Caco-2 (cell line): ENCODE results near the gene ZFP90. TPM values are rescaled to one million over a fixed set of nuclear protein-coding genes. Genes with fewer than 3 reads are reported as not detected.
"Not testable (repeated sequence)": the region's sequence is repeated elsewhere in the genome, so short reads cannot be mapped to it uniquely, and the experiment has no call there.

Source experiments
- BruUV-seq: library from RNA; stranded (reverse); fragments of 400-500 nt; replicated peaks from 2 replicates; lab custom pipeline; 2021; lab: Mats Ljungman, UMichigan
- CTCF ChIA-PET: fragments of 300-600 bp; sonication (Branson Sonifier 250); formaldehyde crosslinking; loops from one replicate; lab custom pipeline; 2022; ENCODE audit warnings: antibody characterized with exemption; lab: Charles Lee
- POLR2A ChIA-PET: fragments of 300-600 bp; sonication (Branson Sonifier 250); formaldehyde crosslinking; loops from one replicate; lab custom pipeline; 2022; ENCODE audit warnings: antibody characterized with exemption; lab: Charles Lee
- DNase-seq, 2 experiments: peaks; one replicate each; pipeline versions ENCODE4 v3.0.0 to v3.0.0-alpha.2; 2020 to 2022
- H3K27me3 ChIP-seq: replicated peaks from 2 replicates; pipeline ENCODE4 v1.6.0; 2011; ENCODE audit warnings: low read length; ENCODE audit not compliant: control insufficient read depth, insufficient read depth
- H3K36me3 ChIP-seq: 2 replicates; pipeline ENCODE4 v1.5.1; 2011; ENCODE audit warnings: low read length; ENCODE audit not compliant: control insufficient read depth, insufficient read depth
- H3K4me1 ChIP-seq: fragments of 250-450 bp; sonication (Bioruptor Pico); 2 replicates; pipeline ENCODE4 v1.5.1; 2020; ENCODE audit warnings: mild to moderate bottlenecking
- H3K4me3 ChIP-seq: 2 replicates; pipeline ENCODE4 v1.5.1; 2011; ENCODE audit warnings: low read depth, mild to moderate bottlenecking, control low read depth, low read length
- H3K9me3 ChIP-seq: fragments of 250-450 bp; sonication (Bioruptor Pico); 2 replicates; pipeline ENCODE4 v1.5.1; 2020; ENCODE audit warnings: mild to moderate bottlenecking, moderate library complexity
- H3K27ac Mint-ChIP-seq: one replicate; pipeline ENCODE4 v1.8.0; 2022; ENCODE audit warnings: mixed read lengths; ENCODE audit not compliant: unreplicated experiment
- H3K27me3 Mint-ChIP-seq: one replicate; pipeline ENCODE4 v1.8.0; 2022; ENCODE audit warnings: mixed read lengths; ENCODE audit not compliant: insufficient read depth, unreplicated experiment
- H3K36me3 Mint-ChIP-seq: one replicate; pipeline ENCODE4 v1.8.0; 2022; ENCODE audit warnings: mild to moderate bottlenecking, mixed read lengths; ENCODE audit not compliant: insufficient read depth, unreplicated experiment
- H3K4me1 Mint-ChIP-seq: one replicate; pipeline ENCODE4 v1.8.0; 2022; ENCODE audit warnings: low read depth, mixed read lengths; ENCODE audit not compliant: unreplicated experiment
- H3K4me3 Mint-ChIP-seq: one replicate; pipeline ENCODE4 v1.8.0; 2022; ENCODE audit warnings: mild to moderate bottlenecking, moderate library complexity, mixed read lengths; ENCODE audit not compliant: unreplicated experiment
- H3K9me3 Mint-ChIP-seq: one replicate; pipeline ENCODE4 v1.8.0; 2022; ENCODE audit warnings: mixed read lengths; ENCODE audit not compliant: unreplicated experiment
- intact Hi-C: fragments of 100-400 bp; cut with micrococcal nuclease; formaldehyde crosslinking; loops from one replicate; pipeline ENCODE4 v1.10.0; 2022; ENCODE audit not compliant: unreplicated experiment
- total RNA-seq: library from RNA; stranded (reverse); gene quantifications from 2 replicates; pipeline ENCODE4 v1.2.3, GENCODE V29; 2022
- TF ChIP-seq, protein P1 (sequence below), 2 experiments: fragments of 200-600 bp in 1 of 2; IDR thresholded peaks; 1 replicate in 1 of 2; 2 replicates in 1 of 2; pipeline versions ENCODE4 v1.5.1 to v1.8.0; 2011 to 2022; ENCODE audit warnings: antibody characterized with exemption in 1 of 2, control low read depth in 1 of 2, inconsistent platforms in 1 of 2, low read depth in 1 of 2, low read length in 1 of 2, mild to moderate bottlenecking in 1 of 2, moderate library complexity in 1 of 2; ENCODE audit not compliant: insufficient read depth in 1 of 2, severe bottlenecking in 1 of 2, unreplicated experiment in 1 of 2

ZFP90 gene
- total RNA-seq, 1 experiment from 2014 or later: 23.2 TPM

DNA sequence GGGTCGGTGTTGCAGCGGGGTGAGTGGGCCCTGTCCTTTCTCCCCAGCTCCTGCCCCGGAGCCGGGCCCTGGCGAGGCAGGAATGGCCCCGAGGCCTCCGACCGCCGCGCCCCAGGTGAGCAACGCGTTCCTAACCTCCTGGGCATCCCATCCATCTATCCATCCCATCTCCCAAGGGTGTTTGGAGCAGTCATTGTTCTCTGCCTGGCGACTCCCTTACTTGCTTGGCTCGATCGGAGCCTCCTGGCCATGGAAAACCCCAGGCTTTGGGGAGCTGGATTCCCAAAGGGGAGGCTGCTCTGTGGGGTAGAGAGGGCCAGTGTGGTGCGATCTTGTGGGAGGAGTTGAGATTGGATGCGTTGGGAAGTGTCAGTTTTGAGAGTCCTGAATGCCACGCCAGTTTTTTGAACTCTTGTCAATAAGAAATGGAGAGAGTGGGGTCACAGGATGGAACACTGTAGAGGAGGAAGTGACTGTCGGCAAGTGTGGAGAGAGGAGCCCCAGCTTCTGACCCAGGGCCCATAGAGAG, 684 bp downstream of the ZFP90 start:
- peaks cover 12% of the 10 kb centered on the region for H3K9me3 Mint-ChIP-seq
- Histone ChIP-seq H3K36me3 (no peaks in the 10 kb centered on the region), H3K27me3 (no peaks in the 10 kb centered on the region), H3K4me1 (0 out of 2 replicates have a peak, but pooled peaks cover 3% of the 10 kb centered on the region), H3K4me3 (peak overlapping the region; percentile 76), H3K9me3 (no peaks in the 10 kb centered on the region)
- TF ChIP-seq, protein P1, sequence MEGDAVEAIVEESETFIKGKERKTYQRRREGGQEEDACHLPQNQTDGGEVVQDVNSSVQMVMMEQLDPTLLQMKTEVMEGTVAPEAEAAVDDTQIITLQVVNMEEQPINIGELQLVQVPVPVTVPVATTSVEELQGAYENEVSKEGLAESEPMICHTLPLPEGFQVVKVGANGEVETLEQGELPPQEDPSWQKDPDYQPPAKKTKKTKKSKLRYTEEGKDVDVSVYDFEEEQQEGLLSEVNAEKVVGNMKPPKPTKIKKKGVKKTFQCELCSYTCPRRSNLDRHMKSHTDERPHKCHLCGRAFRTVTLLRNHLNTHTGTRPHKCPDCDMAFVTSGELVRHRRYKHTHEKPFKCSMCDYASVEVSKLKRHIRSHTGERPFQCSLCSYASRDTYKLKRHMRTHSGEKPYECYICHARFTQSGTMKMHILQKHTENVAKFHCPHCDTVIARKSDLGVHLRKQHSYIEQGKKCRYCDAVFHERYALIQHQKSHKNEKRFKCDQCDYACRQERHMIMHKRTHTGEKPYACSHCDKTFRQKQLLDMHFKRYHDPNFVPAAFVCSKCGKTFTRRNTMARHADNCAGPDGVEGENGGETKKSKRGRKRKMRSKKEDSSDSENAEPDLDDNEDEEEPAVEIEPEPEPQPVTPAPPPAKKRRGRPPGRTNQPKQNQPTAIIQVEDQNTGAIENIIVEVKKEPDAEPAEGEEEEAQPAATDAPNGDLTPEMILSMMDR (IDR thresholded peaks at IDR 0.05; ENCODE audit: insufficient read depth in 1 of 2, low read depth in 1 of 2, low read length in 1 of 2, severe bottlenecking in 1 of 2, unreplicated experiment in 1 of 2): no peak
- H3K27me3 Mint-ChIP-seq: no peaks in the 10 kb centered on the region
- CTCF ChIA-PET: interaction anchor here (0.9 to 1.1 kb wide), 2 partner anchors 11 to 19 kb away, joined by 4 to 5 read pairs; no protein-coding TSS in a partner anchor
- peaks cover 19% of the 10 kb centered on the region for H3K36me3 Mint-ChIP-seq
- no TSS peak for BruUV-seq
- peak overlapping the region; percentile 0 for H3K27ac Mint-ChIP-seq
- intact Hi-C loops: loop anchor here (1.0 to 10.0 kb wide), 2 partner anchors 9 to 565 kb away; partner anchors contain the start of gene HAS3
- peak; percentile 35 to 45 for DNase-seq
- peaks cover 6% of the 10 kb centered on the region for H3K4me1 Mint-ChIP-seq
- peak overlapping the region; percentile 91 for H3K4me3 Mint-ChIP-seq
- POLR2A ChIA-PET: no interaction called here

DNA sequence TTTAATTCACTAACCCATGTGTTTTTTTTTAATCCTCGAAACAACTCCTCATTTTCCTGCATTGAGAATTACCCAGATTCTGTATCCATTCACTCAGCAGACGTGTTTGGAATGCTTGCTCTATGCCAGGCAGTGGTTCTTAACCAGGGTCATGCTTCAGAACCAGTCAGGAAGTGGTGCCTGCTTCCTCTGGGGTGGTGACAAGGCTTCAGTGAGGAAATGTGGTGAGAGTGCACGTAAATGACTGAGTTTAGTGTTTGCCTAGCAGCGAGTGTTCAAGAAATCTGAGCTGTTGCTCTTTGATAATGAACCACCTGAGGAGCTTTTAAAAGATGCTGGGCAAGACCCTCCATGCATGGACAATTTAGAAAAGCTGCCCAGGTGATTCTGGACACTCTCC, 9.9 kb downstream of the ZFP90 start:
- no peak for DNase-seq
- intact Hi-C loops: no loop called here
- peaks cover 4% of the 10 kb centered on the region for H3K36me3 ChIP-seq
- ChIA-PET CTCF (no interaction called here), POLR2A (no interaction called here)
- H3K27me3 ChIP-seq: no peaks in the 10 kb centered on the region
- no peaks in the 10 kb centered on the region for H3K27me3 Mint-ChIP-seq
- TF ChIP-seq, protein P1 (IDR thresholded peaks at IDR 0.05; ENCODE audit: insufficient read depth in 1 of 2, low read depth in 1 of 2, low read length in 1 of 2, severe bottlenecking in 1 of 2, unreplicated experiment in 1 of 2): no peak
- H3K27ac Mint-ChIP-seq: no peak overlapping the region
- no peak overlapping the region for H3K4me3 Mint-ChIP-seq
- H3K9me3 ChIP-seq: peaks cover 7% of the 10 kb centered on the region
- peaks cover 42% of the 10 kb centered on the region for H3K9me3 Mint-ChIP-seq
- H3K4me1 Mint-ChIP-seq: no peaks in the 10 kb centered on the region
- no peaks in the 10 kb centered on the region for H3K4me1 ChIP-seq
- peaks cover 43% of the 10 kb centered on the region for H3K36me3 Mint-ChIP-seq
- no TSS peak for BruUV-seq
- no peak overlapping the region for H3K4me3 ChIP-seq

DNA sequence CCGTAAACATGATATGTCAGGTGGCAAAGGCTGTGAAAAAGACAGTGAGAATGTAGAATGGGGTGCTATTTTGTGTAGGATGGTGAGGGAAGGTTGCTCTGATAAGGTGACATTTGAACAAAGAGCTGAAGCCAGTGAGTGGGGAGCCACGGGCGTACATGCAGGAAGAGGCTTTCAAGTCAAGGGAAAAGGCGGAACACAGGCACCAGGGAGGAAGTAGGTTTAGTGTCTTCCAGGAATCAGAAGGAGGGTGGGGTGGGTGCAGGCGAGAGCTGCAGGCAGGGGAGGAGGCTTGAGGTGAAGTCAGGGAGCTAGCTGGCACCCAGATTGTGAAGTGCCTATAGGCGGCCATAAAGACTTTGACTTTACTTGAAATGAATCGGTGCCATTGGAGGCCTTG, 14.1 kb downstream of the ZFP90 start:
- ChIA-PET POLR2A (no interaction called here), CTCF (interaction anchor here (0.6 kb wide), 1 partner anchor 1517 kb away, joined by 3 read pairs; no protein-coding TSS in a partner anchor)
- Mint-ChIP-seq H3K9me3 (peaks cover 68% of the 10 kb centered on the region), H3K4me1 (no peaks in the 10 kb centered on the region), H3K27me3 (no peaks in the 10 kb centered on the region), H3K27ac (peak overlapping the region; percentile 24), H3K4me3 (no peak overlapping the region), H3K36me3 (peaks cover 50% of the 10 kb centered on the region)
- Histone ChIP-seq H3K36me3 (peaks cover 4% of the 10 kb centered on the region), H3K4me1 (no peaks in the 10 kb centered on the region), H3K9me3 (peaks cover 12% of the 10 kb centered on the region), H3K4me3 (no peak overlapping the region), H3K27me3 (no peaks in the 10 kb centered on the region)
- TF ChIP-seq, protein P1 (IDR thresholded peaks at IDR 0.05; ENCODE audit: insufficient read depth in 1 of 2, low read depth in 1 of 2, low read length in 1 of 2, severe bottlenecking in 1 of 2, unreplicated experiment in 1 of 2): no peak
- intact Hi-C loops: no loop called here
- no TSS peak for BruUV-seq
- no peak for DNase-seq

DNA sequence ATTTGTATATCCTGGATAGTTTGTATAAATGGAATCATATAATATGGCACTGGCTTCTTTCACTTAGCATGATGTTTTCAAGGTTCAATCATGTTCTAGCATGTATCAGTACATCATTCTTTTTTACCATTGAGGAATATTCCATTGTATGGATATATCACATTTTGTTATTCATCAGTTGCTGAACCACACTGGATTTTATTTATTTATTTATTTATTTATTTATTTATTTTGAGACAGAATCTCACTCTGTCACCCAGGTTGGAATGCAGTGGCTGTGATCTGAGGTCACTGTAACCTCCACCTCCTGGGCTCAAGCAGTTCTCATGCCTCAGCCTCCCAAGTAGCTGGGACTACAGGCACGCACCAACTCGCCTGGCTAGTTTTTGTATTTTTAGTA, 21.2 kb downstream of the ZFP90 start:
- H3K27me3 ChIP-seq, POLR2A ChIA-PET, DNase-seq, H3K4me3 Mint-ChIP-seq, BruUV-seq, H3K27ac Mint-ChIP-seq, CTCF ChIA-PET, H3K4me1 ChIP-seq, H3K27me3 Mint-ChIP-seq, intact Hi-C loops, H3K4me3 ChIP-seq, H3K36me3 ChIP-seq, H3K4me1 Mint-ChIP-seq: not testable (repeated sequence)
- peaks cover 70% of the 10 kb centered on the region for H3K9me3 Mint-ChIP-seq
- peaks cover 51% of the 10 kb centered on the region for H3K36me3 Mint-ChIP-seq
- peaks cover 62% of the 10 kb centered on the region for H3K9me3 ChIP-seq
